HEK293 (cell line): ENCODE data around the gene MTX1.

Experiments
- CTCF ChIP-seq: fragments of 450-650 bp; formaldehyde crosslinking; IDR thresholded peaks from 2 replicates; pipeline ENCODE4 v1.5.1; 2016; ENCODE audit warnings: missing biosample characterization, missing genetic modification characterization
- KLF16 ChIP-seq: fragments of 450-650 bp; formaldehyde crosslinking; IDR thresholded peaks from 2 replicates; pipeline ENCODE4 v1.5.1; 2017; ENCODE audit warnings: missing biosample characterization, missing genetic modification characterization
- PRDM10 ChIP-seq: fragments of 450-650 bp; formaldehyde crosslinking; IDR thresholded peaks from 2 replicates; pipeline ENCODE4 v1.5.1; 2016; ENCODE audit warnings: missing biosample characterization, missing genetic modification characterization
- RBAK ChIP-seq: fragments of 450-650 bp; formaldehyde crosslinking; IDR thresholded peaks from 2 replicates; pipeline ENCODE4 v1.5.1; 2016; ENCODE audit warnings: missing biosample characterization, missing genetic modification characterization
- REST ChIP-seq: fragments of 450-650 bp; formaldehyde crosslinking; IDR thresholded peaks from 2 replicates; pipeline ENCODE4 v1.5.1; 2016; ENCODE audit warnings: missing biosample characterization, missing genetic modification characterization
- TRIM28 ChIP-seq: IDR thresholded peaks from 2 replicates; pipeline ENCODE4 v1.6.1; 2011; ENCODE audit warnings: low read length, control low read depth, borderline replicate concordance
- YY1 ChIP-seq: fragments of 450-650 bp; formaldehyde crosslinking; IDR thresholded peaks from 2 replicates; pipeline ENCODE4 v1.5.1; 2018; ENCODE audit warnings: missing biosample characterization, missing genetic modification characterization
- ZBTB7A ChIP-seq: fragments of 450-650 bp; formaldehyde crosslinking; IDR thresholded peaks from 2 replicates; pipeline ENCODE4 v1.5.1; 2016; ENCODE audit warnings: low read depth, missing biosample characterization, missing genetic modification characterization
- ZNF121 ChIP-seq: fragments of 450-650 bp; formaldehyde crosslinking; IDR thresholded peaks from 2 replicates; pipeline ENCODE4 v1.5.1; 2016; ENCODE audit warnings: missing biosample characterization, missing genetic modification characterization
- ZNF221 ChIP-seq: fragments of 450-650 bp; formaldehyde crosslinking; IDR thresholded peaks from 2 replicates; pipeline ENCODE4 v1.5.1; 2017; ENCODE audit warnings: missing biosample characterization, missing genetic modification characterization, borderline replicate concordance
- ZNF510 ChIP-seq: fragments of 450-650 bp; formaldehyde crosslinking; IDR thresholded peaks from 2 replicates; pipeline ENCODE4 v1.5.1; 2018; ENCODE audit warnings: mild to moderate bottlenecking, missing genetic modification characterization, missing biosample characterization; ENCODE audit not compliant: insufficient replicate concordance
- ZNF670 ChIP-seq: fragments of 450-650 bp; formaldehyde crosslinking; IDR thresholded peaks from 2 replicates; pipeline ENCODE4 v1.5.1; 2016; ENCODE audit warnings: missing biosample characterization, missing genetic modification characterization, low read depth
- ZNF776 ChIP-seq: fragments of 450-650 bp; formaldehyde crosslinking; IDR thresholded peaks from 2 replicates; pipeline ENCODE4 v1.5.0; 2017; ENCODE audit warnings: missing biosample characterization, missing genetic modification characterization, borderline replicate concordance

- no peak for TF ChIP-seq ZNF776 (tag by site-specific recombination)
- no peak for TF ChIP-seq CTCF (tag by site-specific recombination)
- peak; percentile 80 for TF ChIP-seq YY1
- no peak for TF ChIP-seq REST
- no peak for TF ChIP-seq ZBTB7A (tag by site-specific recombination)
- TF ChIP-seq TRIM28, result no peak
- TF ChIP-seq ZNF121, result no peak
- TF ChIP-seq PRDM10 (tag by site-specific recombination), result no peak; the same call in 1 of the 2 replicates
- TF ChIP-seq ZNF221 (tag by site-specific recombination), result no peak
- TF ChIP-seq ZNF670 (tag by site-specific recombination), result no peak
- TF ChIP-seq KLF16 (tag by site-specific recombination), result no peak
- TF ChIP-seq RBAK (tag by site-specific recombination), result no peak
- TF ChIP-seq ZNF510 (tag by site-specific recombination), result no peak
These were observed 11.1 kb downstream of the MTX1 start for GRCh38 chr1:155219592-155220031.
